Measurements from ENCODE around the gene ADAMTS9. TPM values are rescaled to one million over a fixed set of nuclear protein-coding genes. Genes with fewer than 3 reads are reported as not detected.

ADAMTS9 gene
- polyA plus RNA-seq, 1 donor from 2014 or later = 0.32 TPM

DNA sequence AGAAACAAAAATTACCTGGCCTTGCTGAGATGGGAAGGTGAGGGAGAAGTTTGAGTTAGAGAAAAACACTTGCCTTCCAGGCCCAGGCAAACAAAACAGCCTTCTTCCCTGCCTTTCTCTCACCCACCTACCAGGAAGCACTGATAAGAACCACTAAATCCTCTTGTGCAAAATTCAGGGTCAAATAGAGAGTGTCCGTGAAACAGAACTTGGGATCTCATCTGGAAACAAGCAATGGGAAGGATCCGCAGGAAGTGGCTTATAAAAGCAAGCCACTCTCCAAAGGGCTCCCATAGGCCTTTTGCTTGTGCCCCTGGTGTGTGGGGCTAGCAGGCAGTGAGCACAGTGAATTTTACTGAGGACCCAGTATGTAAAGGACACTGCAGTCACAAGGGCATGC is 11.0 kb downstream of the ADAMTS9 start:
- no peaks in the 10 kb centered on the region for H3K9me3 ChIP-seq (ENCODE audit: low read length)
- no peak overlapping the region for H3K4me3 ChIP-seq (ENCODE audit: low read length)
- H2AFZ ChIP-seq (ENCODE audit: low read depth, low read length) = no peak overlapping the region
- H3K36me3 ChIP-seq (ENCODE audit: insufficient read depth, low read length) = no peaks in the 10 kb centered on the region
- TF ChIP-seq TAF1 (IDR thresholded peaks at IDR 0.05; ENCODE audit: low read depth) = no peak
- TF ChIP-seq, protein P1, sequence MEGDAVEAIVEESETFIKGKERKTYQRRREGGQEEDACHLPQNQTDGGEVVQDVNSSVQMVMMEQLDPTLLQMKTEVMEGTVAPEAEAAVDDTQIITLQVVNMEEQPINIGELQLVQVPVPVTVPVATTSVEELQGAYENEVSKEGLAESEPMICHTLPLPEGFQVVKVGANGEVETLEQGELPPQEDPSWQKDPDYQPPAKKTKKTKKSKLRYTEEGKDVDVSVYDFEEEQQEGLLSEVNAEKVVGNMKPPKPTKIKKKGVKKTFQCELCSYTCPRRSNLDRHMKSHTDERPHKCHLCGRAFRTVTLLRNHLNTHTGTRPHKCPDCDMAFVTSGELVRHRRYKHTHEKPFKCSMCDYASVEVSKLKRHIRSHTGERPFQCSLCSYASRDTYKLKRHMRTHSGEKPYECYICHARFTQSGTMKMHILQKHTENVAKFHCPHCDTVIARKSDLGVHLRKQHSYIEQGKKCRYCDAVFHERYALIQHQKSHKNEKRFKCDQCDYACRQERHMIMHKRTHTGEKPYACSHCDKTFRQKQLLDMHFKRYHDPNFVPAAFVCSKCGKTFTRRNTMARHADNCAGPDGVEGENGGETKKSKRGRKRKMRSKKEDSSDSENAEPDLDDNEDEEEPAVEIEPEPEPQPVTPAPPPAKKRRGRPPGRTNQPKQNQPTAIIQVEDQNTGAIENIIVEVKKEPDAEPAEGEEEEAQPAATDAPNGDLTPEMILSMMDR (IDR thresholded peaks at IDR 0.05; ENCODE audit: poor library complexity, severe bottlenecking) = no peak
- TF ChIP-seq EP300 (conservative IDR thresholded peaks at IDR 0.05; ENCODE audit: poor library complexity, severe bottlenecking) = no peak
- H3K9me2 ChIP-seq (ENCODE audit: insufficient read depth, low read length) = no peaks in the 10 kb centered on the region
- H3K27me3 ChIP-seq (ENCODE audit: insufficient read depth, low read depth, low read length) = no peaks in the 10 kb centered on the region
- H3F3A ChIP-seq (ENCODE audit: insufficient read depth, low read length, poor library complexity, severe bottlenecking) = no peaks in the 10 kb centered on the region
- no peak overlapping the region for H3K4me2 ChIP-seq (ENCODE audit: low read length)
- H3K9ac ChIP-seq (ENCODE audit: low read length) = no peak overlapping the region
- H4K20me1 ChIP-seq (ENCODE audit: insufficient read depth) = no peaks in the 10 kb centered on the region
- H3K79me2 ChIP-seq (replicated peaks; ENCODE audit: insufficient read depth, low read length) = no peaks in the 10 kb centered on the region
- no peak overlapping the region for H3K27ac ChIP-seq (ENCODE audit: low read length)

DNA sequence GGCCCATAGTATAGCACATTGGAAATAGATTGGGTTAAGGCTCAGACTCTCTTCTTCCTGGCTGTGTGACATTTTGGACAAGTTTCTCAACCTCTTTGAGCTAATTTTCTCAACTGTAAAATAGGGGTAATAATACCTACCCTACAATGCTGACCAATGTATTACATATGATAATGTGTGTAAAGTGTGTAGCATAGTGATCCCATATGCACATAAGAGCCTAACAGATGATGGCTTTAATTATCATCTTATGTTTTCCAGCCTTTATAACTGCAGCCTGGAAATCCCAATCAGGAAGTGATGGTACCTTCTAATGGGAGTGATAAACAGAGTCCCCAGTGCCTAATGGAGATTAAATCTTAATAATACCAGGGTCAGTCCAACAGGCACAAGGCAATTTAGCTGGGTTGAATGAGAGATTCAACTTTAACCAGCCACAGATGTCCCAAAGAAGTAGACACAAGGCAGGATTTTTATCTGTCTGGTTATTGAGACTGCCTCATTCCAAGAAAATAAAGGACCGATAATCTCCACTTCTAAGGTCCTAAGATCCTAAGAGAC is 12.0 kb downstream of the ADAMTS9 start:
- Histone ChIP-seq H3K4me3 (ENCODE audit: low read length) (no peak overlapping the region), H3K9me2 (ENCODE audit: insufficient read depth, low read length) (no peaks in the 10 kb centered on the region), H4K20me1 (ENCODE audit: insufficient read depth) (no peaks in the 10 kb centered on the region), H3K9ac (ENCODE audit: low read length) (no peak overlapping the region), H3K27ac (ENCODE audit: low read length) (no peak overlapping the region), H3F3A (ENCODE audit: insufficient read depth, low read length, poor library complexity, severe bottlenecking) (no peaks in the 10 kb centered on the region), H3K79me2 (replicated peaks; ENCODE audit: insufficient read depth, low read length) (no peaks in the 10 kb centered on the region), H3K9me3 (ENCODE audit: low read length) (no peaks in the 10 kb centered on the region), H3K4me2 (ENCODE audit: low read length) (no peak overlapping the region), H2AFZ (ENCODE audit: low read depth, low read length) (no peak overlapping the region), H3K27me3 (ENCODE audit: insufficient read depth, low read depth, low read length) (no peaks in the 10 kb centered on the region), H3K36me3 (ENCODE audit: insufficient read depth, low read length) (no peaks in the 10 kb centered on the region)
- TF ChIP-seq SMC3 (conservative IDR thresholded peaks at IDR 0.05; ENCODE audit: poor library complexity) = no peak
- TF ChIP-seq EZH2 (IDR thresholded peaks at IDR 0.05; ENCODE audit: borderline replicate concordance, insufficient read depth, low read length, poor library complexity, severe bottlenecking) = no peak
- TF ChIP-seq, protein P1 (IDR thresholded peaks at IDR 0.05; ENCODE audit: poor library complexity, severe bottlenecking) = no peak
- no peak for TF ChIP-seq TAF1 (IDR thresholded peaks at IDR 0.05; ENCODE audit: low read depth)
- no peak for TF ChIP-seq RAD21 (conservative IDR thresholded peaks at IDR 0.05)
- TF ChIP-seq MXI1 (conservative IDR thresholded peaks at IDR 0.05; ENCODE audit: poor library complexity, severe bottlenecking) = no peak
- no peak for TF ChIP-seq EP300 (conservative IDR thresholded peaks at IDR 0.05; ENCODE audit: poor library complexity, severe bottlenecking)
- TF ChIP-seq, protein P2, sequence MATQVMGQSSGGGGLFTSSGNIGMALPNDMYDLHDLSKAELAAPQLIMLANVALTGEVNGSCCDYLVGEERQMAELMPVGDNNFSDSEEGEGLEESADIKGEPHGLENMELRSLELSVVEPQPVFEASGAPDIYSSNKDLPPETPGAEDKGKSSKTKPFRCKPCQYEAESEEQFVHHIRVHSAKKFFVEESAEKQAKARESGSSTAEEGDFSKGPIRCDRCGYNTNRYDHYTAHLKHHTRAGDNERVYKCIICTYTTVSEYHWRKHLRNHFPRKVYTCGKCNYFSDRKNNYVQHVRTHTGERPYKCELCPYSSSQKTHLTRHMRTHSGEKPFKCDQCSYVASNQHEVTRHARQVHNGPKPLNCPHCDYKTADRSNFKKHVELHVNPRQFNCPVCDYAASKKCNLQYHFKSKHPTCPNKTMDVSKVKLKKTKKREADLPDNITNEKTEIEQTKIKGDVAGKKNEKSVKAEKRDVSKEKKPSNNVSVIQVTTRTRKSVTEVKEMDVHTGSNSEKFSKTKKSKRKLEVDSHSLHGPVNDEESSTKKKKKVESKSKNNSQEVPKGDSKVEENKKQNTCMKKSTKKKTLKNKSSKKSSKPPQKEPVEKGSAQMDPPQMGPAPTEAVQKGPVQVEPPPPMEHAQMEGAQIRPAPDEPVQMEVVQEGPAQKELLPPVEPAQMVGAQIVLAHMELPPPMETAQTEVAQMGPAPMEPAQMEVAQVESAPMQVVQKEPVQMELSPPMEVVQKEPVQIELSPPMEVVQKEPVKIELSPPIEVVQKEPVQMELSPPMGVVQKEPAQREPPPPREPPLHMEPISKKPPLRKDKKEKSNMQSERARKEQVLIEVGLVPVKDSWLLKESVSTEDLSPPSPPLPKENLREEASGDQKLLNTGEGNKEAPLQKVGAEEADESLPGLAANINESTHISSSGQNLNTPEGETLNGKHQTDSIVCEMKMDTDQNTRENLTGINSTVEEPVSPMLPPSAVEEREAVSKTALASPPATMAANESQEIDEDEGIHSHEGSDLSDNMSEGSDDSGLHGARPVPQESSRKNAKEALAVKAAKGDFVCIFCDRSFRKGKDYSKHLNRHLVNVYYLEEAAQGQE (IDR thresholded peaks at IDR 0.05; ENCODE audit: borderline replicate concordance) = no peak
- TF ChIP-seq POLR2AphosphoS5 (IDR thresholded peaks at IDR 0.05) = no peak
